ENCODE measurements around the gene DERL2. TPM values are rescaled to one million over a fixed set of nuclear protein-coding genes. Genes with fewer than 3 reads are reported as not detected.
A peak's percentile ranks its signal among the peaks of the same experiment; 100 is the strongest.

DERL2 gene
- total and polyA plus RNA-seq, 9 of the 15 experiments (the other 6 are each of a cell fraction or from before 2014, with no cell fraction given): 11.5 to 105 (median 30.7) TPM

DNA sequence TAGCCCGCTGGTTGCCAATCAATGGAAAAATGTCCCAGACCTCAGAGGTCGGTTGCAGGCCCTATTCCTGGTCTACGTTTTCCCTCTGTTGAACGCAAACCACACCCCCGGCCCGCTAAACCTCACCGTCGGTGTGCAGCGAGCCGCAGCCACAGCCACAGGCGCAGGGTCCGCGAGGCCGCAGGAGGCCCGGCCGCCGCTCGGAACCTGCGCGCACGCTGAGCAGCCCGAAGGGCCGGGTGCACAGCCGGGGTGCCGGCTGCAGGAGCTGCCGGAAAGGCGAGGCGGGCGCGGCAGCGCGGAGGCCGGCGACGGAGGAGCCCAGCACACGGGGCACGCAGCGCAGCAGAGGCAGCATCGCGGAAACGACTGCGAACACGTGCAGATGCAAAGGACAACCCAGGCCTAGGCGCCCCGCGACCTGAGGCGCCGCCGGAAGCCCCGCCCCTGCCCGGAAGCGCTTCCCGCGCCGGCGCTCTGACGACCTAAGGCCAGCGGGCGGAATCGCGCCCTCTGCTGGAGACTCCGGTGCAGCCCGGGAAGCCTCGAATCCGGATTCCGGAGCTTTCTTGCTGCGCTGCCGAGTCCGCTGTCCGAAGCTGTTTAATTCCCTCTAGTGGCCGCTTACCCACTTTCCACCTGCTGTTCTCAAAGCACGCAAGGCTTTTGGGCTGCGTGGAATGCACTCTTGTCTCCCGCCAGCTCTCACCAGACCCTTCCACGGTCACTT lies 47.1 kb downstream of the DERL2 start, which contains the start of gene C1QBP:
TSS of gene C1QBP (minus strand) at position 440 of the 730 bp plus-strand sequence. CDS start at position 358, 82 bp downstream.
- Histone ChIP-seq H3K4me1 (replicated peaks in 1 of 2; ENCODE audit: control insufficient read depth in 2 of 2, insufficient read depth in 2 of 2, low read length in 2 of 2) (peaks cover 8 to 9% of the 10 kb centered on the region in 2 experiments; a peak in 4 of 5 replicates), H3K36me3 (ENCODE audit: control insufficient read depth, insufficient read depth, low read length) (peaks cover 55% of the 10 kb centered on the region), H3K27ac (ENCODE audit: extremely low read depth, low read depth, low read length) (peak within 1 kb of the TSS; percentile 85), H2AFZ (ENCODE audit: low read depth, low read length) (peak within 1 kb of the TSS; percentile 89), H3K27me3 (ENCODE audit: control insufficient read depth in 2 of 2, insufficient read depth in 2 of 2, low read length in 2 of 2) (no peaks in the 10 kb centered on the region), H3K9me3 (replicated peaks; ENCODE audit: control insufficient read depth, insufficient read depth, low read depth, low read length) (no peaks in the 10 kb centered on the region), H4K20me1 (replicated peaks; ENCODE audit: control insufficient read depth, insufficient read depth, low read length) (no peaks in the 10 kb centered on the region), H3K4me2 (ENCODE audit: insufficient read depth, low read length) (peak within 1 kb of the TSS; percentile 94), H3K9me1 (ENCODE audit: control insufficient read depth, insufficient read depth, low read length) (no peaks in the 10 kb centered on the region), H3K4me3 (peak within 1 kb of the TSS; percentile 94), H3K9ac (ENCODE audit: insufficient read depth in 1 of 2, low read depth in 2 of 2, low read length in 2 of 2) (peak within 1 kb of the TSS; percentile 92 to 97), H3K79me2 (ENCODE audit: control insufficient read depth, insufficient read depth, low read length) (peaks cover 49% of the 10 kb centered on the region)
- in situ Hi-C loops (cut with MboI): no loop called here
- peak; percentile 93 for FAIRE-seq
- no TSS peak for BruUV-seq (replicated peaks)
- intact Hi-C loops (cut with micrococcal nuclease): loop anchor here (1.0 to 5.0 kb wide), 2 partner anchors 190 to 242 kb away; no protein-coding TSS in a partner anchor
- CTCF ChIA-PET (ENCODE audit: low intra/inter-chr PET ratio): interaction anchor here (0.5 to 2.0 kb wide), 2 partner anchors 45 to 189 kb away, joined by 3 to 9 read pairs; no protein-coding TSS in a partner anchor
- DNase-seq (ENCODE audit: extremely low read depth in 1 of 4, low spot score in 3 of 4): peak; percentile 85 to 94 (median 88)
- under 1% methylated on average over 68 of the region's 75 CpGs for WGBS (ENCODE audit: insufficient coverage, low coverage, missing lambda C conversion rate)
- ATAC-seq: peak; percentile 95
- POLR2A ChIA-PET: interaction anchor here (0.5 to 1.5 kb wide), 8 partner anchors 18 to 216 kb away, joined by 3 to 8 read pairs (median 4); partner anchors contain the start of gene NUP88
- TF ChIP-seq, protein P1, sequence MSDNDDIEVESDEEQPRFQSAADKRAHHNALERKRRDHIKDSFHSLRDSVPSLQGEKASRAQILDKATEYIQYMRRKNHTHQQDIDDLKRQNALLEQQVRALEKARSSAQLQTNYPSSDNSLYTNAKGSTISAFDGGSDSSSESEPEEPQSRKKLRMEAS (CRISPR knock-in tag; IDR thresholded peaks at IDR 0.05): peak; percentile 71
- peak; percentile 66 for TF ChIP-seq NR2C1 (IDR thresholded peaks at IDR 0.05)
- TF ChIP-seq NR2C1 (tag; IDR thresholded peaks at IDR 0.05): peak; percentile 83
- TF ChIP-seq POLR2AphosphoS5 (IDR thresholded peaks at IDR 0.05; ENCODE audit: control insufficient read depth, insufficient read depth, low read depth, low read length): 0 out of 2 replicates have a peak, but pooled peaks have one; percentile 27
- TF ChIP-seq RBM25 (IDR thresholded peaks at IDR 0.05; ENCODE audit: low read depth, low read length, severe bottlenecking): no peak
- peak; percentile 78 for TF ChIP-seq CHD1 (IDR thresholded peaks at IDR 0.05; ENCODE audit: low read length)
- no peak for TF ChIP-seq ZNF696 (CRISPR knock-in tag; conservative IDR thresholded peaks at IDR 0.05)
- TF ChIP-seq ETV1 (tag; conservative IDR thresholded peaks at IDR 0.05; ENCODE audit: low read depth): peak; percentile 82
- TF ChIP-seq OTX1 (CRISPR knock-in tag; IDR thresholded peaks at IDR 0.05): no peak
- no peak for TF ChIP-seq JUNB (CRISPR knock-in tag; conservative IDR thresholded peaks at IDR 0.05)
- peak; percentile 77 for TF ChIP-seq MXI1 (IDR thresholded peaks at IDR 0.05; ENCODE audit: low read depth, low read length)
- TF ChIP-seq ZNF778 (CRISPR knock-in tag; IDR thresholded peaks at IDR 0.05): no peak
- TF ChIP-seq ZNF263 (CRISPR knock-in tag; IDR thresholded peaks at IDR 0.05; ENCODE audit: borderline replicate concordance): peak; percentile 15; the same call in 1 of the 2 replicates
- TF ChIP-seq, protein P2, sequence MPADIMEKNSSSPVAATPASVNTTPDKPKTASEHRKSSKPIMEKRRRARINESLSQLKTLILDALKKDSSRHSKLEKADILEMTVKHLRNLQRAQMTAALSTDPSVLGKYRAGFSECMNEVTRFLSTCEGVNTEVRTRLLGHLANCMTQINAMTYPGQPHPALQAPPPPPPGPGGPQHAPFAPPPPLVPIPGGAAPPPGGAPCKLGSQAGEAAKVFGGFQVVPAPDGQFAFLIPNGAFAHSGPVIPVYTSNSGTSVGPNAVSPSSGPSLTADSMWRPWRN (IDR thresholded peaks at IDR 0.05; ENCODE audit: low read depth): no peak
- peak in 1 of 2 experiments; percentile 45; a peak in 1 of 4 replicates for TF ChIP-seq TBL1XR1 (IDR thresholded peaks at IDR 0.05; ENCODE audit: low read length in 2 of 2)
- TF ChIP-seq XRCC5 (IDR thresholded peaks at IDR 0.05; ENCODE audit: low read depth, low read length): peak; percentile 76
- TF ChIP-seq ZNF764 (CRISPR knock-in tag; IDR thresholded peaks at IDR 0.05; ENCODE audit: low read depth): no peak
- peak; percentile 82 for TF ChIP-seq ELF1 (tag; IDR thresholded peaks at IDR 0.05)
- TF ChIP-seq, protein P3, sequence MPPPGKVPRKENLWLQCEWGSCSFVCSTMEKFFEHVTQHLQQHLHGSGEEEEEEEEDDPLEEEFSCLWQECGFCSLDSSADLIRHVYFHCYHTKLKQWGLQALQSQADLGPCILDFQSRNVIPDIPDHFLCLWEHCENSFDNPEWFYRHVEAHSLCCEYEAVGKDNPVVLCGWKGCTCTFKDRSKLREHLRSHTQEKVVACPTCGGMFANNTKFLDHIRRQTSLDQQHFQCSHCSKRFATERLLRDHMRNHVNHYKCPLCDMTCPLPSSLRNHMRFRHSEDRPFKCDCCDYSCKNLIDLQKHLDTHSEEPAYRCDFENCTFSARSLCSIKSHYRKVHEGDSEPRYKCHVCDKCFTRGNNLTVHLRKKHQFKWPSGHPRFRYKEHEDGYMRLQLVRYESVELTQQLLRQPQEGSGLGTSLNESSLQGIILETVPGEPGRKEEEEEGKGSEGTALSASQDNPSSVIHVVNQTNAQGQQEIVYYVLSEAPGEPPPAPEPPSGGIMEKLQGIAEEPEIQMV (tag; conservative IDR thresholded peaks at IDR 0.05; ENCODE audit: low read depth): no peak
- TF ChIP-seq ZNF668 (CRISPR knock-in tag; IDR thresholded peaks at IDR 0.05): no peak
- TF ChIP-seq NRF1 (conservative IDR thresholded peaks at IDR 0.05 in 1 of 2, IDR thresholded peaks at IDR 0.05 in 1 of 2): peak; percentile 92 to 94
